HG03045 (cell line): ENCODE data around the gene MAOA.
"Not testable (repeated sequence)": the region's sequence is repeated elsewhere in the genome, so short reads cannot be mapped to it uniquely, and the experiment has no call there.

Experiments used
- ATAC-seq: cut with Tn5 transposase; IDR thresholded peaks from one replicate; pipeline ENCODE4 v1.9.1; 2021; ENCODE audit warnings: mild to moderate bottlenecking, moderate library complexity; ENCODE audit not compliant: unreplicated experiment

The MAOA gene

DNA sequence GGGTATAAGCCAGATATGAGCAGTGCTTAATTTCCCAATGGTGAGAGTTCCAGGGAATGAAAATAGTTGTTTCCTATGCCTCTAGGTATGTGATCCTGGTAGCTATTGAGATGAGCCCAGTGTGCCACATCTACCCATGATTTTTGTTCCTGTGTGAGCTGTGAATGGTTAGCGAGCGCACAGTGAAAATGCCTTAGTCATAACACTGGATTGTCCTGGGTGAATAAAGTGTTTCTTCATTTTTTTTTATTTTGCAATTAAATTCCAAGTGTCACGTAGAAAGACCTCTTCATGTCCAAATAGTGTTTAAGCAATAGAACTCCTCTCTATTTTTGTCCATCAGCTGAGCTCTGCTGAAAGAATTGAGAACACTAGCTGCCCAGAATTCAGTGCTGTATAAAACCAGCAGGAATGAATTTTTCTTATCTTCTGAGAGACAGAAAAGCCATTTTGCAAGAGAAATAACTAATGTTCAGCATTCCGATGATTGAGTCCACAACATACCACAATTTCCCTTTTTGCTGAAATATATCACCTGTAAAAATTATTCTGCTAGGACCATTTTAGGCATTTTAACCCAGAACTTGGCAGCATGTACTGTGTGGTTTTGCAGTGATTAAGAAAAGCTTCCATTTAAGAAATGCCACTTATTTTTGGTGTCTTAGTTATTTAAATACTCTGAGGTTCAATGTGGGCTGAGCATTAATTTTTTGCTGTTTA lies 5.6 kb downstream of the MAOA start:
- no peak for ATAC-seq

DNA sequence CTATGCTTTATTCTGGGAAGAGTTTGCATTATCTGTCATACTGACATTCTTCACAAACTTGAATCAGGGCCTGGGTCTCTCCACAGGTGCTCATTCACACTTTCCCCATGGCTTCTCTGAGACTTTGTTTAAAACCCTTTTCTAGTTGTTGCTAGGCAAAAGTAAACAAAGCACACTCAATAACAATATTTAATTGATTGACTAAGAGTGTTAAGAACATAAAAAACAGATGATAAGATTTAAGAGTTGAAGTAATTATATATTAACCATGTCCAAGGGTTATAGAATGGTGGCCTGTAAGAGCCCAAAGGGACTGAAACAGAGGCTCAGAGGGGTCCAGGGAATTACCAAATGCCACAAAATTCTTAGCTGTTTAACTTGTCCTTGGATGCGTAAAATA lies 7.1 kb downstream of the MAOA start:
- ATAC-seq: no peak

DNA sequence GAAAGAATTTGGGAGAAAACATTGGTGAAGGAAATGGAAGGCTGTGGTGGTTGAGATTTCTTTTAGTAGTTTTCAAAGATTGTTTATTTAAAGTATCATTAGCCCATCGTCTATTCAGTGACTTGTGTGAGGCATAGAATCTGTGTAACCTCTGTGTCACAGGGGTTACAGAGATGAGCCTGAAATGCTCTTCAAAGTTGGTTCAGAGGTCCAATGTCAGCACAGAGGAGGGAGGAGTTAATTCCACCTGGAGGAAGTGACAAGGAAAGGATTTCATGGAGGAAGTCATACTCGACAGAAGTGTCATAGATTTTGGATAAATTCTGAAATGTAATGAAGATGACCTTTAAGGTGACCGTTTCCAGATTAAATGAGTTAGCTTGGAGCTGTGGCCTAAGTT lies 8.2 kb downstream of the MAOA start:
- no peak for ATAC-seq

DNA sequence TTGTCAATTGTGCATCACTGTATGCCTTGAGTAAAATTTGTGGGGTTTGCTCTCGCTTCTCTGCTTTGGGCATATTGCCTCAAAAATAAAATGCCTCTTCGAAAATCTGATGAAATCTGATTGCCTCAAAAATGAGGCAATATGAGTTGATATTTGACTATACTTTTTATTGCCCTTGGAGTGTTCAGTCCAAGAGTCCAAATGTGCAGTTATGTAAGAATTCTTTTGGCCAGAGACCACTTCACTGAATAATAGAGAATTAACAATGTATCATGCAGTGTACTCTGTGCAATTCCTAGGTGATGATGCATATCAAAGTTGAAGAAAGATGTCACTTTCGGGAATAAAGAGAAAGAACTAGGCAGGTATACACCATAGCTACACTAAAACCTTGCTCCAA lies 8.6 kb downstream of the MAOA start:
- no peak for ATAC-seq

DNA sequence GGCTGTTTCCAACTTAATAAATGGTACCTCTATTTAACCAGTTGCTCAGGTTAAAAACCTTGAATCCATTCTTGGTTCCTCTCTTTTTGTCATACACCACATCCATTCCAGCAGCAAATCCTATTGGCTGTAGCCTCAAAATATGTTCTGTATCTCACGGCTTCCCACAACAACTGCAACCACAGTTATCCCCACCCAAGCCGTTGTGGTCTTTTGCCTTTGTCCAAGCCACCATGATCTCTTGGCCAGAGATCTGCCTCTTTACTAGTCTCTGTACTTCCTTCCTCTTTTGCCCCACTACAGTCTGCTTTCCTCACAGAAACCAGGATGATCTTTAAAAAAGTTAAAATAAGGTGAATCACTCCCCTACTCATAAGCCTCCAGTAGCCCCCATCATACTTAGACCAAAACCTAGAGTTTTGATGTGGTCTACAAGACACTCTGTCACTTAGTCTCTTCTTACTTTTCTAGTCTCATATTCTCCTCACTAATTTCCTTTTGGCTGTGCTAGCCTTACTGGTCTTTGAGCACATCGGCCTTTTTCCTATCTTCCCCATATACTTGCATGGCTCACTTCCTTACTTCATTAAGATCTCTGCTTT lies 10.3 kb downstream of the MAOA start:
- ATAC-seq: no peak

DNA sequence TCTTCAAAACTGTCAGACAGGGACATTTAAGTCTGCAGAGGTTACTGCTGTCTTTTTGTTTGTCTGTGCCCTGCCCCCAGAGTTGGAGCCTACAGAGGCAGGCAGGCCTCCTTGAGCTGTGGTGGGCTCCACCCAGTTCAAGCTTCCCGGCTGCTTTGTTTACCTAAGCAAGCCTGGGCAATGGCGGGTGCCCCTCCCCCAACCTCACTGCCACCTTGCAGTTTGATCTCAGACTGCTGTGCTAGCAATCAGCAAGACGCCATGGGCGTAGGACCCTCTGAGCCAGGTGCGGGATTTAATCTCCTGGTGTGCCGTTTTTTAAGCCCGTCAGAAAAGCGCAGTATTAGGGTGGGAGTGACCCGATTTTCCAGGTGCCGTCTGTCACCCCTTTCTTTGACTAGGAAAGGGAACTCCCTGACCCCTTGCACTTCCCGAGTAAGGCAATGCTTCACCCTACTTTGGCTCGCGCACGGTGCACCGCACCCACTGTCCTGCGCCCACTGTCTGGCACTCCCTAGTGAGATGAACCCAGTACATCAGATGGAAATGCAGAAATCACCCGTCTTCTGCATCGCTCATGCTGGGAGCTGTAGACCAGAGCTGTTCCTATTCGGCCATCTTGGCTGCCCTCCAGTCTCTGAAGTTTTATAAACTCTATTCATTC lies 20.0 kb downstream of the MAOA start:
- ATAC-seq: not testable (repeated sequence)

DNA sequence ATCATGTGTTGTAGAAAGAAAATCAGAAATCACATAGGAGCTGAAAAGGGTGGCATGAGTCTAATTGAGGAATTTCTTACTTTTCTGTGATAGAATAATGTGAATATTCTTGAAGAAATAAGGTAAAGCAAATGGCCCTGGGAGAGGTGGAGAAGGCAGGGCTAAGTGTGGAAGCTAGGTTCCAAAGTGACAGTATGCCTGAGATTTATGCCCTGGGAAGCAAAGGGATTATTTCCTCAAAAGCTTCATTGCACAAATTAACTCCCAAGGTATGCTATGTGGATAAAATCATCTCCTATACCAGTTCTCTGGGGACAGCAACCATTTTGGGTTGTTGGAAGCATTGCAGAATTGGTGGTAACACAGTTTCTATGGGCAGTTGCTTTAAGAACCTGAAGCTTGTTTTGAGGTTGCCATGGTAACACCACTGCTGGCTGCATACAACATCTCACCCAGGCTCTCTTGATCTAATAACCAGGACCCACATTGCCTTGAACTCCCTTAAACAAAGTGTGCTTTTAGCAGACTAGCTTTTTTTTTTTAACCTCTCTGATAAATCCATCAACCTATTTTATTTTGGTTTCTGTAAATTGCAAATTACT lies 21.0 kb downstream of the MAOA start:
- ATAC-seq: no peak

DNA sequence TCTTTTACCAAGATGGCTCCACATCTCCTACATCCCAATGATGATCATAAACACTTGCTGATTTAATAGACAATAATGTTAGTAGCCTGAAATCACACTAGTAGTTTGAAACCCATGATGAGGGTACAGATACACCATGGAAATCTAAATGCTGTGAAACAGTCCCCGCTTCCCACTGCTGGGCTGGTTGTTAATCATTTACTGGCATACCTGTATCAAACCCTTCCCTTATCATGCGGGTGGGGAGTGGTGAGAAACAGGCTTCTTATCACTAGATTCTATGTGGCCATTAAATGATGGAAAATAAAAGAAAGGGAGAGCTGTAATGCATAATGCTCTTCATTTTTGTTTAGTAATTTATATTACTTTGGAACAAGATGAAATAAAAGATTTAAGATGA lies 21.9 kb downstream of the MAOA start:
- ATAC-seq: no peak

DNA sequence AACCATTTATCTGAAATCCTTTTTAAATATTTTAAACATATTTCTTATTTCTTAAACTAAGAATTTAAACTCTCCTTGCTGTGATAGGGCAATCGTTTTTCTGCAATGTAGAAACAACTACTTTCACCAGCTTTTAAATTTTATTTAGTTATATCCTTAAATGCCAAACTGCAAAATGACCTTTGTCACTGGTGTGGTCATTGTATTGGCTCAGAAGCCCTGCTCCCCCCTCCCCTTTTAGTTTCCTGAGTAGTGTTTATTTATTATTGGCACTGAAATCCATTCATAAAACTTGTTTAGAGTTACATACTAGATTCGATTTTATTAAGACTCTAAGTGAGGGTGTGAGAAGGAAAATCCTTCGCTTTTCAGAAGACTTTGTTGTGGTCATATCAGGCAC lies 23.0 kb downstream of the MAOA start:
- no peak for ATAC-seq

DNA sequence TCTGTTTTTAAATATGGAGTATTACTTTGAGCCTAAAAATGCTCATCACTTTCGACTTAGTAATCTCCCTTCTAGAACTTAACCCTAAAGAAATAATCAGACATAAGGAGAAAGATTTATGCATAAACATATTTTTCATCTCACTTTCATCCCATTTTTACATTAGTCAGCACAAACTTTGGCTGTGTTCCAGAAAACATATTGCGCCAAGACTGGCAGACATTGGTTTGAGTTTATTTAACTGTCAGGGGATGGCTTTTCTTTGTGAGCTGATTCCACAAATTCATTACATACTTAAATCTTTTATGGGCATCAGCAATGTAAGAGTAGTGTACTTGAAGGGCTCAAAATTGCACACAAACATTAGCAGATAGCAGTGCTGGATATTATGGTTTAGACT lies 23.7 kb downstream of the MAOA start:
- no peak for ATAC-seq

DNA sequence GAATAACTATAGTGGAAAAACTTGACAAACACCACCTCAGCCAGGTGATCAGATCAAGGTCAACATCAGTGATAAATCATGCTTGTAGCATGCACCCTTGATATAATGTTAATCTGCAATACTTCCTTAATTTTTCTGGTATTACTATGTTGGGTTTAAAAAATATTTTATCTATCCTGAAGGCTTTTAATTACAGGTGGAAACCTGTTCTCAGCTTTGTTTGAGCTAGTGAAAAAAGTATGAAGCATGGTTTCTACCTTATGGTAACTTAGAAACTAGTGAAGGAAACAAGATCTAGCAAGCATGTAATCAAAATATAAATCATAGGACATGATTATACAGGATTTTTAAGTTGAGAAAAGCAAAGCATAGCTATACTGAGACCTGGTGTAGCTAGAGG lies 26.6 kb downstream of the MAOA start:
- no peak for ATAC-seq

DNA sequence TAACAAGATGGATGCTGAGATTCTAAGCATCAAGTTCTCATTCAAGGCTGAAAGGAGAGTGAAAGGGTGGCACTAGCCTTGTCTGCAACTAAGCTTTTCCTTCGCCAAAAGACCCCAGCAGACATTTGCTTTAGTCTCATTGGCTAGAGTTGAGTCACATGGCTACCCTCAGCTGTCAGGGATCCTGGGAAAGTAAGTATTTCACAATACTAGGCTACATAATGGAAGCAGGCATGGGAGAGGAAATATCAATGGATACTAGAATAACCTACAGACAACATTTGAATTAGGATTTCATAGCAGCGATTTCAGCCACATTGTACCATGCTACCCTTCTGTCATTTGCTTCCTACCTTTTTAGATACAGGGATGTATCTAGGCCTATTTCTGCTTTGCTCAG lies 29.1 kb downstream of the MAOA start:
- ATAC-seq: no peak

DNA sequence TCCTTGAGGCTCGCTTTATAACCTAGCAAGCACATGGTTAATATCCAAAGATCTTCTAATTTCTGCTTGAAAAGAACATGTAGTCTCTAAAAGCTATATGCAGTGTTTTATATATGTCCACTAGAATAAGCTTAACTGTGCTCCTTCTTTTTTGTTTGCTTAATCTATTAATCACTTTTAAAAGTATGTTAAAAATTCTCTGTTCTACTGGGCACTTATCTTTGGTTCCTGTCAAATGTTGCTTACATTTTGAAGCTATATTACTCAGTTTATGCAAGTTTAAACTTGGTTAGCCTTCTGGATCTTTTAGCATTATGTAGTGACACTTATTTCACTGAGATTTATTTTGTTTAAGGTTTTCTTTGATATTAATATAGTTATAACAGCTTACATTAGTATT lies 32.5 kb downstream of the MAOA start:
- ATAC-seq: no peak

DNA sequence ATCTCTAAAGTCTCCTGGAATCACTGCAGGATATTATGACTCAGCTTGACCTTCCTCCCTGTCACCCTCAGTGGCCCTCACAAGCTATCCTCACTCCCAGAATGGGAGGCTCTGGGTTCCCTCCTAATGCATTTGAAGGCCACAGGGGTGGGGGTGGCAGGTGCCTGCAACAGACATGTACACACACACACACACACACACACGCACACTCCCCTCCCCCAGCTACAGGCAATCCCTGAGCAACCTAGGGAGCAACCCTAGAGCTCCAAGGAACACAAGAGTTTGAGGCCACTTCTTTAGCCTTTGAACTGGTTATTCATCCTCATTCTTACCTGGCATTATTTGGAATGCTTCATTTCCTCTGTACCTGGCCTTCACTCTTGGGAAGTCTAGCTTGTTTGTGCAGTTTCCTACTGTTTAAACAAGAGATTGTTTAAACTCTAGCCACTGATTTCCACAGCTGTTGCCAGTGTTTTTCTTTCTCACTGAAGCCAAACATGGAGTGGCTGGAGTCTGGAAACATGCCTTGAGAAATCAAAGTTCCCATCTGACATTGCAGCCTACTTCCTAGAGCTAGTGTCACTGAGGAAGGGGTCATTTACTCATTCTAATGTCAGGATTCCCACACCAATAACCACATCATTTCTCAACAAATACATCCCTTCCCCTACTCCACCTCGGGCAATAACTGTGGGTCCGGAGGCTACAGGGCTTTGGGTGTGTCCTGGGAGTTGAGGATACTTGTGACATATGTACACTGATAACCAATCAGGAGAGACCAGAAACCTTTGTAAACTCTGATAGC lies 37.7 kb downstream of the MAOA start:
- ATAC-seq: no peak

DNA sequence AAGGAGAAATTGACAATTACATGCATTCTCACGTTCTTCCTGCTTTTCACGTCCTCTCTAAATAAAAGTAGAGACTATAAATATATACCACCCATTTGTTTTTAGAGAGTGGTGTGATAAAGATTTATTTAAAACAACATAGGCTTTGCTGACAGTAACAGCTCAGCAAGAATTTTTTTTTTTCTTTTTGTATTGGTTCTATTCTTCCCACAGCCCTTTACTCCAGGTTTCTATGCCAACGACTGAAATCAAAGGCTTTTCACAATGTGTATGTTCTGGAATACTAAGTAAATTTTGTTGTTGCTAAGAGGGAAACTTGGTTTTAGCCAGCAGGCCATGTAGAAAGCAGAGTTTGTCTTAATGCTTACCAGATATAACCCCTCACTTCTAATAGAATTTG lies 43.4 kb downstream of the MAOA start:
- ATAC-seq: no peak

DNA sequence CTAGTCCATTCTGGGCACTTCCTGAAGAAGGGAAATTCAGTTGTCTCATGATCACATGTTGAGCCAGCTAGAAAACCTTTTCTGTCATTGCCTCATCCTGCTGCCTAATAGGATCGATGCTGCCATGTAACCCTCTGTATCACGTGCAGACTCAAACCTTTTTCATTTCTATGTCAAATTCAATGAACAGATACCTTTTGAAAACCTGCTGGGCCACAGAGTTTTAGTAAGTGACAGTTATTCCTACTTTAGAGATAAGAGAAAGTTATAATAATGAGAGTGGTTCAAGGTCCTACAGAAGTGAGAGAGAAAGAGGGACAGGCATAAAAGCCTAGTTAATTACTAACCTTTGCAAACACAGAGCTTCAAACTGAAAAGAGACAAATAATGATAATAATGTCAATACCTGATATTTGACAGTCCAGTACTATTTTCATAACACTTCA lies 46.0 kb downstream of the MAOA start:
- ATAC-seq: no peak

DNA sequence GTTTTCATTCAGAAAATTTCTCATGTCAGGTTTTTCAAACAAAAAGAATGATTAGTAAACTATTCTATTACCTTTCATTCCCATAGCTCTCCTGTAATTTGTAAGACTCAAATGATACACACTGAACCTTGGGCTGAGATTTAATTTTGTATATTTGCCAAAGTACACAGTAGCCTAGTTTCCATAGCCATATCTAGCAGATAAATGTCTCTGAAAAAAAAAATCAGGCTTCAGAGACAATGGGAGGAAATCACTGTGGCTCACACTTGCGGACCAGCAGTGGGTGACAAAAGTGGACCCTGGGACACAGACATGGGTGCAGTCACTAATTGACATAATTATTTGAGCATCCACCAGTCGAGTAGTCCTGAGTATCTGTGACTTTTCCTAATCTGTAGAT lies 46.6 kb downstream of the MAOA start:
- no peak for ATAC-seq

DNA sequence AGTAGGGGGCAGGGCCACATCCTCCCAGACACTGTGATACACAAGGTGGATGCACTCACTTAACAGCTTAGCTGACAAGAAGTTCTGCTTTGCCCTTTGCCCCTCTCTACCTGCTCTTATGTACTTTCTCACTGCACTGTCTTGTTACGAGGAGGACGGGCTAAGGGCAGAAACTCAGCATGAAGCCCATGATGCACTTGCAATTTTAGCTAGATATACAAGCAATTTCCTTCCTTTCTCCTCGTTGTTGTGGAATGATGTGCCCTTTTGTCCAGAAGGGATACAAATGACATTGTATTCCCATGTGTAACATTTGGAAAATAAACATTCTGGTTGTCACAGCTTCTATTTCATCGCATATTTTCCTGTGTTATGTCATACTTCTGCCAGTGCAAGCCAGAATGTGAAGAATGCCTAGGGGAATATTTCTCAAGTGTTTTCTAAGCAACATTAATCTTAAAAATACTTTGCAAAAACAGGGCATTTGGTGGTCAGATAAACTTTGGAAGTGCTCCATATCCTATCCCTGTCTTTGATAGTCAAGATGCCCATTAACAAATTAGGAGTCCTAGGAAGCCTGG lies 47.2 kb downstream of the MAOA start:
- ATAC-seq: no peak

DNA sequence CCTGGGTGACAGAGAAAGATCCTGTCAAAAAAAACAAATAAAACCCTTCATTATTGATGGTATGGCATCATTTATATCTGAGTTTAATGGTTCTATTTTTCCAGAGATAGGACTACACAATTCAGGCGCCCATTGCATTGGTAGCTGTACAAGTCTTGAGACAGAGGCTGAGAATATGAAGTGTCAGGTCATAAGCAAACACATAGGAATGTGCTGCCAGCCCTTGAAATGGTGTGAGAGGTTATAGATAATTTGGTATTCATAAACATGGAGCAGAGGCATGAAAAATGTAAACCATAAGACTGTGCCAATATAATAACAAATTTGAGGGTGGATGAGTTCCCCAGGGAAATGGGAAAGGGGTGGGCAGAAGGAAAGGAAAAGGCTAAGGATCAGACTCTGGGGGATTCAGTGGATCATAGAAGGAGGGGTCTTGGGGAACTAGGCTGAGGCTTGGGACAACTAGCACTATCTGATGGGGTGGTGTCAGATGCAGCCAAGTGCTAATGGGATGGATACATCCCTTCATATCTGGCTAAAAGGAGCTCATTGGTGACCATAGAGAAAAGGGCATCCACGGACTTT lies 50.8 kb downstream of the MAOA start:
- ATAC-seq: no peak

DNA sequence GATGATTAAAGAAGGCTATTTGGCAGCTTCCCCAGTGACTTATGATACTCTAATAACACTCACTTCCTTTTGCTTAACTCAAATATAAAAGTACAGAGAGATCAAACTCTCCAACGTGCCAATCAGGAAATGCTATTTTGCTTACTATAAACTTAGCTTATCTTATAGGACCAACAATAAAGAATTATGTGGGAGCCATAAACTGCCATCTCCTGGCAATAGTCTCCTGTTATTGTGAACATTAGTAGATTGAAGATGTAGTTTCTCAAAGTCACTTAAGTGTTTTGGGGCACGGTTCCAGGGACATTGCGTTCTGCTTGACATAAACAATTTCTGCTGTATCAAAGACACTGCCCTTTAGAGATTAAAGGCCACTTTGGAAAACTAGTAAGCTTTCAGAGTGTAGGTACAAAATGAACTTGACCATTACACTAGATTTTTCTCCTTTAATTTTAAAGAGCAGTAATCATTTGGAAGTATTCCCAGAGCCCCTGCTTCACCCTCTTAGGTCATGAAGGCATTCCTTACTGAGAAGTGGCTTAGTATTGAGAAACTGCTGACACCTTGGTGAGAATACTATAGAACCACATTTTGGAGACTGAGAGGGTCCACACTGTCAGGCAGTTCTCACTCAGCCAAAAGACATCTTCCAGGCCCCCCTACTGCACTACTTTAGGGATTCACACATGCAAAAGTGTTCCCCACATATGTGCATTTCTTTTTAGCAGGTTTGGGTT lies 51.9 kb downstream of the MAOA start:
- ATAC-seq: no peak
